Hypothalamus (tissue), 51 donors: ENCODE measurements around the gene CABLES2.

Source experiments
- DNase-seq, 51 donors: peaks; one replicate each; lab custom pipeline; 2025; lab: John Stamatoyannopoulos, UW

The CABLES2 gene

GRCh38 chr20:62419759-62420158, 12.7 kb upstream of the CABLES2 start:
- DNase-seq = no peak

GRCh38 chr20:62418709-62419487, 11.8 kb upstream of the CABLES2 start:
- no peak for DNase-seq

- no peak for DNase-seq
Measured at GRCh38 chr20:62417981-62418708, 11.1 kb upstream of the CABLES2 start.

- no peak for DNase-seq
Measured at GRCh38 chr20:62416651-62417637, 9.9 kb upstream of the CABLES2 start.

- DNase-seq = no peak
Measured at GRCh38 chr20:62415354-62416111, 8.4 kb upstream of the CABLES2 start.

GRCh38 chr20:62413896-62414481, 6.9 kb upstream of the CABLES2 start:
- no peak for DNase-seq

GRCh38 chr20:62413025-62413570, 6.0 kb upstream of the CABLES2 start:
- DNase-seq = no peak

GRCh38 chr20:62412194-62413024, 5.3 kb upstream of the CABLES2 start:
- DNase-seq = no peak

GRCh38 chr20:62411479-62412193, 4.6 kb upstream of the CABLES2 start:
- DNase-seq = no peak

- DNase-seq = no peak
Measured at GRCh38 chr20:62410746-62411478, 3.8 kb upstream of the CABLES2 start.

- DNase-seq = peak in 9 of 51 donors; percentile 8 to 32 (median 20)
Measured at GRCh38 chr20:62409931-62410745, 3.1 kb upstream of the CABLES2 start.

GRCh38 chr20:62409086-62409853, 2.2 kb upstream of the CABLES2 start:
- no peak for DNase-seq

GRCh38 chr20:62408640-62409039, 1.6 kb upstream of the CABLES2 start:
- no peak for DNase-seq

GRCh38 chr20:62408055-62408454, 970 bp upstream of the CABLES2 start:
- DNase-seq = no peak

GRCh38 chr20:62406635-62407176, 379 bp downstream of the CABLES2 start:
- peak in 3 of 51 donors; percentile 6 to 37 (median 8) for DNase-seq
